NOMO-1 (cell line): ENCODE results near the gene MREG.

Experiments
- DNase-seq, 2 experiments: peaks; one replicate each; lab custom pipeline; 2025; ENCODE audit not compliant: unreplicated experiment in 2 of 2; lab: John Stamatoyannopoulos, UW

The MREG gene

DNA sequence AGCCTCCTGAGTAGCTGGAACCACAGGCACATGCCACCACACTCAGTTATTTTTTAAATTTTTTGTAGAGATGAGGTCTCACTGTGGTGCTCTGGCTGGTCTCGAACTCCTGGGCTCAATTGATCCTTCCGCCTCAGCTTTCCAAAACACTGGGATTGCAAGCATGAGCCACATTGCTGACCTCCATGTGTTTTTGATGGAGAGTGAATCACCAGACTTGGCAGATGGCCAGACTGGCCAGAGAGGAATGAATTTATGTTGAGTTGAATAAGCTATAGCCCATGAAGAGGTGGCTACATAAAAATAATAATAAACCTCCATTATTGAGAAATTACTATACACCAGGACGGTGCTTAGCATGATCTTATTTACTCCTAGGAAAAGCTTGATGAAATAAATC lies 91.5 kb downstream of the MREG start:
- no peak for DNase-seq

DNA sequence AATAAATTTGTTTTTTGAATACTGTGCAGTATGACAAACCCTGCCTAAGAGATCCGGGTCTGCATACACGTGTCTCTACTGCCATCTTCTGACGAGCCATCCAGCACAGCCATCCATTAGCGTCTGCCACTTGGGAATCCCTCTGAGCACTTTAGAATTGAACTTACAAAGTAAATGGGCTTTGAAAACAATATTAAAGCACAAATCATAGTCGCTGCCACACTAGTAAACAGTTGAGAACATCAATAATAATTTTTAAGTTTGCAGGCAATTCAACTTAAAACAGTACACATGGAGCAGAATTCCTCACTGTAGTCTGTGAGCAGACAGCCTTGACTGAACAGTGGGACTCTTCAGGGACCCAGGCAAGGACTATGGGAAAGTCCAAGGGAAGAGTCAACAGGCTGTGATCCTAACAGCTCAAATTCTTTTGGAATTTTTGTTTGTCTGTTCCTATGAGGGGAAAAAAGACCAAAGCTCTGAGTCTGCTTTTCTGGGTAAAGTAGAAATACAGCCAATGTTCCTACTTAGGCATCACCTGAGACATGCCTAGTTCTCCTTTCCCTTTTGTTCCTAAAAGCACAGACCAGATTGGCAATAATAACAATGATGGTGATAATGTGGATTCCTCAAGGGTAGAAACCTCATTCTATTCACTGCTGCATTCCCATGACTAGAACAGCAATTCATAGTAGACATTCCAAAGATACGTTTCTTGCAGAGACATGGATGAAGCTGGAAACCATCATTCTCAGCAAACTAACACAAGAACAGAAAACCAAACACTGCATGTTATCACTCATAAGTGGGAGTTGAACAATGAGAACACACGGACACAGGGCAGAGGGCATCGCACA lies 92.9 kb downstream of the MREG start:
- DNase-seq: peak; percentile 26 to 72

DNA sequence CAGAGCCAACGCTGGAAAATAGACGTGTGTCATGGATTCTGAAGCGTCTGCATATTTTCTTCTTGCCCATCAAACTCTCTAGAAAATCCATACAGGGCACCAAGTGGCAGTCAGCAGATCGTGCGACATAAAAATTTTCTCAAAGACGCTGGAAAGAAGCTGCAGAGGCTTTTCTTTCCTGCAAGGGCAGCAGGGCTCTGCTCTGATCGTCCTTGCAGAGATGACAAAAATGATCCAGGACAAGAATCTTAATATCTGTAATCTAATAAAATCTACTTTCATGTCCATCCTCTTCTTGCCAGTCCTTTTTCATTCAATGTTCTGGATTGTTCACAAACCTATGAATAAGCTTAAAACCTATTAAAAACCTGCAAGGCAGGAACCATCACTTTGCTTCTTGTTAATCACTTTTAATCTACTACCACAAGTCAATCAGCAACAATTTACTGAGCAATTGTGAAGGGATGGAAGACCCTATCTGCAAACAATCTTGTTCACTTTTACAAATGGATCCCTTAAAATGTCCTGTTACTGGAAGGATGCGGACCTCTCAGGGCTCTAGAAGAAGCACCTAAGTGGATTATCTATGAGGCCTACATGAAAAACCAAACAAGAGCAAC lies 93.6 kb downstream of the MREG start:
- DNase-seq: no peak

DNA sequence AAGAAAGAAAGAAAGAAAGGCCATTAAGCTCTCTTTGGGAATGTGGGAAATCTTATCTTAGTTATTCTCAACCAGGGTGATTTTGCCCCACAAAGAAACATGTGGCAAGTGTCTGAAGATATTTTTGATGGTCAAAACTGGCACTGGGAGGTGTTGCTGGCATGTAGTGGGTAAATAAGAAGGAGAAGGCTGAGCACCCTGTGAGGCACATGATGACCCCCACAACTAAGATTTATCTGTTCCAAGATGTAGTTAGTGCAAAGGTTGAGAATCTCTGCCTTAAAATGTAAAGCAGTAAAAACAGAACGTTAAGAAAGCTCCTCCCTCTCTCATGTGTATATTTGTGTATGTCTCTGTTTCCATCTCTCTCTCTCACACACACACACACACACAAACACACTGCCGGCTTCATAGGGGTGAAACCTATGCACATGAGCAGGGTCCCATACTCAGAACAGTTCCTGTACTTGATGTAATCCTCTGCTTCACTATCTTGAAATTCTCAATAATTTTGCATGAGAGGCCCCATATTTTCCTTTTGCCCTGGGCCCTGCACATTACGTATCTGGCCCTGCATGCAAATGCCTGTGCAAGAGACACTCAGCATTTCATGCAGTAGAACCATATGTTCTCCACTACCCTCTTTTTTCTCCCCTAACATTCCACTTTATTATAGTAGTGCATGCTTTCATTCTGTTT lies 94.3 kb downstream of the MREG start:
- no peak for DNase-seq

DNA sequence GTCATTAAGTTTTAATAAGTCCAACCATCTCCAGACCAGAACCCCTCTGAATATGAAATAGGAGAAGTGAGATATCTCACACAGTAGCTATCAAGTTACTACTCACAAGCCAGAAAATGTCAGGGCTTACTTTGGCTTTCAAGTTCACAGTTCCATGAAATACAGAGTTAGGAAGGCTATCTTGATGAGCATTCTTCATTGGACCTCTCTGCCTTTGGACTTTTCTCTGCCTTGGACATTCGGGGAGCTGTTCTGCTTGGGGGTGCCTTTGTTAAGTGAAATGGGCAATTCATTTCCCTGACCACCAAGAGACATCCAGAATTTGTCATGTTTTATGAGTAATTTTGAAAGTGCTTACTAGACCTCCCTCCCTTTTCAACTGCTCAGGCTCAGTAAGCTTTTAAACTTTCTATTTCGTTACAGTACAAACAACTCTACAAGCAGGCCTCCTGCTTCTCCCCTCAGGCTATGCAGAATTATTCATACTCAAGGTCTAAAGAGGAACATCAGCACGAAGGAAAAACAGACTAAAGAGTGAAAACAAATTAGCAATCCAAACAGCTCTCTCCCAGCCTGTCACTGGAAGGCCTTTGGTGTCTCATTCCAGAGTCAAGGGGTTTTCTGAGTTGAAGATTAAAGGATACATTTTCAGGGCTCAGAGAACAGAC lies 95.3 kb downstream of the MREG start:
- DNase-seq: peak in 1 of 2 experiments; percentile 34

DNA sequence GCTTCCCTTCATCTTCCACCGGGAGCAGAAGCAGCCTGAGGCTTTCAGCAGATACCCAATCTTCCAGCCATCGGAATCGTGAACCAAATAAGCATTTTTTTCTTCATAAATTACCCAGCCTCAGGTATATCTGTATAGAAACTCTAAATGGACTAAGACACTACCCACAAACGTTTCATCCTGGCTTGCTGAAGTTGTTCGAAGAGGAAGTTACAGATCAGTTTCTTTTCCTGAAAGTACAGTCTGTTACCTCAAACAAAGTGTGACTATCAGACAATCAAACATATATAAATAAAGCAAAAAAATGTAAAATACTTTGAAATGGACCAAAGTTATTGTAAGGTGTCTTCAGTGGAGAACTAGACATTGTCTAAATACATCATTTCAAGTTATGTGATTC lies 97.9 kb downstream of the MREG start:
- DNase-seq: peak in 1 of 2 experiments; percentile 60

DNA sequence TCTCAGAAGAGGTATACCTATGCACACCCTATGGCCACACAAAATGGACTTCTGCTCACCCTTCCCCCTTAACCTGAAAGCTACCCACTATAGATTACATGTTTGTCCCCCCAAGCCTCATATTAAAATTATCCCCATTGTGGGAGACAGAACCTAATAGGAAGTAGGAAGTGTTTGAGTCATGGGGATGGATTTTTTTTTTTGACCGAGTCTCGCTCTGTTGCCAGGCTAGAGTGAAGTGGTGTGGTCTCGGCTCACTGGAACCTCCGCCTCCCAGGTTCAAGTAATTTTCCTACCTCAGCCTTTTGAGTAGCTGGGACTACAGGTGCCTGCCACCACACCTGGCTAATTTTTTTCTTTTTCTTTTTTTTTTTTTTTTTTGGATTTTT lies 98.6 kb downstream of the MREG start:
- DNase-seq: no peak

DNA sequence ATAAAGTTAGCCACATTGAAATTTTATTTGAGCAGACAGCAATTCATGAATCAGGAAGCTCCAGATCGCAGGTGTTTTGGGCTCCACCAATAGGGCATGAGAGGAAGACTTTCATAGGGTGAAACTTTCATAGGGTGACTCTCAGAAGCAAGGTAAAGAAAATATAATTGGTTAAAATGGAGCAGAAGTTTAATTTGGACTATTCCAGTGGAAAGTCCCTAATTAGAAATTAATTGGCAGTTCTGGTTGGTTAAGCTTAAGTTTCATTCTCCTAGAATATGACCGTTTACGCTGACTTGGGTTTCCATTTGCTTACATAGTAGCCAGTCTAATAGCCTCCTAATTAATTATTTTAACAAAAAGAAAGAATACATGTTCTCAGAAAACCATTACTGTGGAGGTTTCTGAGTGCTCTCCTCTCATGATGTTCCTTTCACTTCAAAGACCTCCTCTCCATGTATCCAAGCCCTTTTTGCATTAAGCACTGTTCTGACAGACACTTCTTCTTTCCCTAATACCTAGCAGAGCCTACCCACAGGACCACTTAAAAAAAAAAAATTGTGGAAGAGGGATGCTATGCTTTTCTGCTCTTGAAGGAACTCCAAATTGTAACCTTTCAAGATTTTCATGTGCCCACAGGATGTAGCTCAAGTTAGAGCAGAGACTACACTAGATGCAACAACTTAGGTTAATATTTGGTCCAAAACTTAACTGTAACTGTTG lies 99.1 kb downstream of the MREG start:
- DNase-seq: no peak

DNA sequence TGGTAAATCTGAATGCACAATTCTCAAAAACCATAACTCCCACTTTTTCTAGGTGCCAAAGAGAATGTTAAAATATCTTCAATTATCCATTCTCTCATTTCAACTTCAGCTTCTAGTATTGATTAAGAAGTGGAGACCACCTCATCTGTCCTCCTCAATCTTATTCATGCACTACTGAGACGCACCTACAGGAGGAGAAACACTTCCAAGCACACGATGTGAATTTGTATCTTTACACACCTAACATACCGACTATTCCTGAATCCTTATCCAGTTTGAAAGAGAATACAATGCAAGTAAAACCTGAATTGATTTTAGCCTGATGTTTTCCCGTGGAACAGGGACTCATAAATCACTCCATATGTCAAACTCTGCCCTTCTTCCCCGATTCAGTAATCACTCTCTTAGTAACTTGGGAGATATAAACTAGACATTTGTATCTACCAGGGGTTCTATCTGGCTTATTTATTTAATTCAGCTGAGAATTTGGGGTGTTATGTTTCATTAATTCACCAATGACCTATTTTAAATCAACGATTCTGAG lies 101.0 kb downstream of the MREG start:
- no peak for DNase-seq

DNA sequence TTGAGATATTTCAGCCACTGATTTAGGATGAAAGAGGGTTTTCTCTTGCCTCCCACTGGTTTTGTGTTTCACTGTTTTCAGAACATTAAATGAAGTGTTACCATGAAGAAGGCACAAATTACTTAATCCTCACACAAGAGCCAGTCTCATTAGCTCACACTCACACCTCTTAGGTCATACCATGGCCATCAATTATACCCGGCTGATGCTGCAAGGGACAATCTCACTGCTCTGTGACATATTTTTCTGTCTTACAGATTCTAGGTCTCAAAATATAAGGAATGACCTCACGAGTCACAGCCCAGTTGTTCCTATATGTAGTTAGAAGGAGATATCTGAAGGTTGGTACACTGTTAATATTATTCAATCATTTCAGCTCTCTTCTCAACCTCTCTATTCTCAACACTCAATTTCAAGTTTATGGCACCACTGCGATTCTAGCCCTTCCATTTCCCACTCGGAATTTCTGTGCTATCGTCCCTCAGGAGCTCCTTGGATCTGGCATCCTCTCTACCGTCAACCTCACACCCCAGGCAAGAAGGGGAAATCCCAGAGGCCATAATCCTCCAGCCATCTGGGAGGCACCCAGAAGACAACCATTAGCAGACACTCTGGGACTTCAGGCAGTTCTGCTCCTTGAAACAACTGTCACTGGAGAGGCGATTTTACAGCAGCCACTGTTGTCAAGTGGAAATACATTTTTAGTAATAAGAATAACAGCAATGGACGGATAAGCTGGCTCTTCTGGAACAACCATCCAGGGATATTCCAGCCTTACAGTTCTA lies 101.9 kb downstream of the MREG start:
- DNase-seq: no peak

DNA sequence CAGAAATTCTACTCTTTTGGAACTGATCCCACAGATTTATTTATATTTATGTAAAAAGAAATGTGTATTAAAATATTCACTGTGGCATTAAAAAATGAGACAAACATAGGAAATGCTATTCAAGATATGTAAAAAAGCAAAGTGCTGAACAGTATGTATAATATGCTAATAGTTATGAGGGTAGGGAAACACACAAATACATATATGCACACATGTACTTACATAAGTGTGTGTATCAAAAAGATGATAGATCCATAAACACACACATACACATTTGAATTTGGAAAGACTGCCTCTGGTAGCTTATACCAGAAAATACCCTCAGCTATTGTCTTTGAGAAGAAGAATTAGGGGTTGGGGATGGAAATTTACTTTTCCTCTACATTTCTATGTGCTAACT lies 103.2 kb downstream of the MREG start:
- no peak for DNase-seq

DNA sequence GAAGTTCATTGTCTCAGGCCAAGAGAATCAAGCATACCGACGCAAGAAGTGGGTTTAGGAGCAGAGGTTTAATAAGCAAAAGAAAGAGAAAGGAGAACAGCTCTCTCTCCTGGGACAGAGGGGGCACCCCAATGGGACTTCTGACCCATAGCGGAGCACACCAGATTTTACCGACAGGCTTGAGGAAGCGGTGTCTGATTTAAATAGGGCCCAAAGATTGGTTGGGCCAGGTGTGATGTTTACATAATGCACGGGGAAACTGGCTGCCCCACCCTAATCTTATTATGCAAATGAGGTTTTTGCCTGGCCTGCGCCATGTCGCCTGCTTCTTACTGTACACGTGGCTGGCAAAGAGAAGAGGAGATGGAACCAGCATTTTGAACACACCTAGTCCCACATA lies 106.2 kb downstream of the MREG start:
- no peak for DNase-seq

DNA sequence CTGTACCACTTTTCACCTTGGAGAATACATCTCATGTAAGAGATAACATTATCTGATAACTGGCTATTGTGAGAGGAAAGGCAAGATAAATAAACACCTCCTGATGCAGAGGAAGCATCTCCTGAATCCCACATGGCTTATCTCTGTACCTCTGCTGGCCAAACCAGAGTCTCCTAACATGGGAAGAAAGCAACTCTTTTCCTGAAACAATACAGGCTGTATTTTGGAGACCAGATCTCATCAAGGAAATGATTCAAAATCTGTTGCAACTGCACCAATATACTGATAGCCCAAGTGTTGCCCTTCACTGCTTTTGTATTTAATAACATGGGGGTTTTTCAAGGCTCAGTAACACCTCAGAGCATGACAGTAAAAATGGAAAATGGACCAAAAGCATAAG lies 106.9 kb downstream of the MREG start:
- no peak for DNase-seq

DNA sequence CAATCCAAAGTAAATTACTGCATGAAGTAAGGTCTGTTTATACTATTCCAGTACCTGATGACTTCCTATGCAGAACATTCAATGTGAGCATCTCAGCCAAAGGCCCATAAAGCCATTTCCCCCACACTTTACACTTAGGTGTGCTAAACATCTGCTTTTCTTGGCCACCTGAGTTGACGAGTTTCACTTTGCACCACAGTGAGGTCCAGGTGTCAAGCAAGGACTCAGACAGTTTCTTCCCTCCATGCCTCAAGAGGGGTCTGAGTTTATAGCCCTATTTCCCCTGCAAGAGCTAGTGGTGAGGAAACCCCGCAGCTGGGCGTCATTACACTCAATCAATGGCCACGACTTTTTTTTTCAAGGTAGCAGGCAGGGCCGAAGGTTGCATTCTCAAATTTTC lies 107.7 kb downstream of the MREG start:
- no peak for DNase-seq

DNA sequence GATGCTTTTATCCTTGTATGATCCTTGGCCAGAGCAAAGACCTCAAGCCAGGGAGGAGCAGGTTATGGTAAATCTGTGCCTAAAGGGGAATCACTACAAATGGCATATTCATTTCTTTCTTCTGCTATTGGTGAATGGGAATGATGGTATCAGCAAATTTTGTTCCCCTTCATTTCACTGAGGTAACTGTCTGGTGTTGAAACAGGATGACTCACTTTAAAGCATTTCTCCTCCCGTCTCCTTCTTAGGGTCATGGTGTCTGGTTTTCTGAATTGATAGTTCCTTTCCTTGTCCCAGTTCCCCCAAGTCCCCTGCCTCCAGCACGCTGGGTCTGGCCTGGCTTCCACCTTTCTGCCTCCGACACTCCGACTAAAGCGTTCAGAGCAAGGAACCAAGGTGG lies 109.2 kb downstream of the MREG start:
- peak; percentile 51 to 95 for DNase-seq

DNA sequence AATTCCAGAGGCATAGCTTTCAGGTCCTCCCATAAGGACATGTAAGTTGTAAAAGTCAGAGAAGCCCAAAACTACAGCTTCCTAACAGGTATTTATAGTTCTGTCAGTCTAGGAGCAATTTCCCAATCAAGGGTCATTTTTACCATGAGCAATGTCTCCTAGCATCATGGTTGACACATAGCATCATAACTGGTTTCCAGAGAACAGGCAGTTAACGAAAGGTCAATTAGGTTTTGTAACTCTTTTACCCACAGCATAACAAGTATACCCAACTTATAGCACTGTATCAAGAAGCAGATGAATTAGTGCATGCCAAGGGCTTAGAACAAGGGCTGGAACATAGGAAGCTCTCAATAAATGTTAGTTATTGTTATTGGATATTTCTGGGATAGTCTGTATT lies 110.1 kb downstream of the MREG start:
- peak; percentile 51 to 92 for DNase-seq

DNA sequence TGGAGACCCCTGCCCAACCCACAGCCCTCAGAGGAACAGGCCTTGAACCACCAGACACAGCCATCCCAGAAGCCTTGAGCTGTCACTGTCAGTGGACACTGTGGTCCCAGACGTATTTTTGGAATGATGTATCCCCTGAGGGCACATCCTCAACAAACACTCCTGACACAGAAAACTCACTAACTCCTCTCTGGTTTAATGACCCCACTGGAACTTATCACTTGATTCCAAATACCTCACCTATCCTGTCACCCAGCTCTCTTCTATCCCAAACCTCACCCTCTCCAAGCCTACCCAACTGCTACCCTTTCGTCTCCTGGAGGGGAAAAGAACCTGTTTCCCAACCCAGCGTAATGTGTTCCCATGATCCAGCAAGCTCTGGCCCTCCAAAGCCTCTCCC lies 111.6 kb downstream of the MREG start:
- DNase-seq: no peak

DNA sequence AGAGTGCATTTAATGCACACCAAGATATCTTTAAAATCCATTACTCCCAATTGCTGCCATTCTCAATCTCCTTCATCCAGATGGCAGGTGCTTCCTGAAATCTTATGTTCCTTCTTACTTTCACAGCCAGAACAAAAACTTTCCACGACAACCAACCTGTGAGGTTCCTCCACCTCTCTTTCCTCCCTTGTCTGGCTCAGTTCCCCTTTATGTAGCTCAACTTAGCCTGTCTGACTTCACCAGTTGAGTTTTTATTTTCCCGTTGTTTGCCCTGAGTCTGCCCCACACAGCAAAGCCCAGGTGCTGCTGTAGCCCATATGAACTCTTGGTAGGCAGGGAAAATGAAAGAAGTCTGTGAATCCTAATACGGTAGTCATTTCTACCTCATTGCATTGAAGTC lies 112.5 kb downstream of the MREG start:
- peak; percentile 44 to 72 for DNase-seq

DNA sequence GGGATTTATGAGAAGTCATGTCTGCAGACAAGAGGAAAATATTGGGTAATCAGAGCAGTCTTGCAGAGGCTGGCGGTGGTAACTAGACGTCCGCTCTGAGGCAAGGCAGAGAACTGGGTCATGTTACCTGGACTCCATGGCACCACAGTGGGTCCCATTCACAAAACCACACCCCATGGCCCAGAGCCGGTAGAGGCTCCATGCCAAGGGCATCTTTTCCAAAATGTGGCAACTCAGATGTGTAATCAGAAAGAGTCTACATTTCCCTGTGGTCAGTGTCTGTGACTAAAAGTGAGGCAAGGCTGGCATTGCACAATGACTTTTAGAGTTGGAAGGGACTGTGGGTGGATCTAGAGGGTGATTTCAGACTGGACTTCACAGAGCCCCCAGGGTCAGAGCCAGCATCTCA lies 113.1 kb downstream of the MREG start:
- DNase-seq: peak; percentile 57 to 78
